ENCODE data around the gene AKAP11. TPM values are rescaled to one million over a fixed set of nuclear protein-coding genes. Genes with fewer than 3 reads are reported as not detected.
A peak's percentile ranks its signal among the peaks of the same experiment; 100 is the strongest.

The AKAP11 gene
- total and polyA plus RNA-seq, 2 of the 13 experiments (the other 11 are each of a cell fraction or from before 2014, with no cell fraction given) = 7.2 to 9.8 TPM

GRCh38 chr13:42255886-42256285 lies 16.1 kb upstream of the AKAP11 start (continued):
- no peak for TF ChIP-seq ZNF280B (CRISPR knock-in tag; IDR thresholded peaks at IDR 0.05; ENCODE audit: borderline replicate concordance)
- TF ChIP-seq HMG20B (CRISPR knock-in tag; conservative IDR thresholded peaks at IDR 0.05) = no peak
- no peak for TF ChIP-seq TCF7 (IDR thresholded peaks at IDR 0.05; ENCODE audit: low read depth)
- TF ChIP-seq ZNF7 (CRISPR knock-in tag; IDR thresholded peaks at IDR 0.05) = no peak
- no peak for TF ChIP-seq ZKSCAN1 (IDR thresholded peaks at IDR 0.05; ENCODE audit: low read length)
- no peak for TF ChIP-seq KLF15 (CRISPR knock-in tag; IDR thresholded peaks at IDR 0.05; ENCODE audit: borderline replicate concordance)
- TF ChIP-seq STAG1 (CRISPR knock-in tag; IDR thresholded peaks at IDR 0.05) = no peak

DNA sequence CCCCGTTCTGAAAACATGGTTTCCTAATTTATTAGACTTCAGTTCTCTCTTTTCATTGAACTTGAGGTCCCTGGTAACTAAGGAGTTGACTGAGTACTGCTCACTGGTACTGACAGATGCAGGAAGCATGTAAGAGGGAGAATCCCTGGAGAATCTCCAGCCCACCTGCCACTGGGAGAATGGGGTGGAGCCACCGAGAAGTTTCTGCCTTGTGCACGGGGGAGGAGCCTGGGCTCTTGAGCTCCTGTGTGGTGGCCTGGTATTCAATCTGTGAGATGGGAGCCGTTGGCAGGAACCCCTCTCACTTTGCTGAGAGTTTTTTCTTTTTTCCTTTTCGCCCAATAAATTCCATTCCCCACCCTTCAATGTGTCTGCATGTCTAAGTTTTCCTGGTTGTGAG lies 13.2 kb upstream of the AKAP11 start:
- POLR2A ChIA-PET = no interaction called here
- Histone ChIP-seq H3K9me3 (ENCODE audit: low read length) (no peaks in the 10 kb centered on the region), H3K4me3 (replicated peaks in 1 of 3; ENCODE audit: insufficient read depth in 1 of 3, low read depth in 2 of 3, low read length in 3 of 3) (no peak overlapping the region), H3K4me1 (ENCODE audit: insufficient read depth, low read length) (no peaks in the 10 kb centered on the region), H3K27me3 (ENCODE audit: control insufficient read depth in 1 of 2, insufficient read depth in 2 of 2, low read length in 2 of 2) (no peaks in the 10 kb centered on the region), H3K9ac (ENCODE audit: insufficient read depth, low read depth, low read length) (no peak overlapping the region), H3K27ac (ENCODE audit: extremely low read length, insufficient read depth, low read length) (no peak overlapping the region), H3K79me2 (ENCODE audit: insufficient read depth, low read length) (no peaks in the 10 kb centered on the region), H2AFZ (ENCODE audit: low read length) (no peak overlapping the region), H3K4me2 (ENCODE audit: low read depth, low read length) (no peak overlapping the region), H3K36me3 (replicated peaks in 1 of 2; ENCODE audit: control insufficient read depth in 1 of 2, insufficient read depth in 2 of 2, low read length in 2 of 2) (no peaks in the 10 kb centered on the region), H4K20me1 (ENCODE audit: insufficient read depth, low read length) (no peaks in the 10 kb centered on the region)
- ATAC-seq (peak; percentile 37; the same call in 2 of the 3 replicates), FAIRE-seq (no peak), DNase-seq (ENCODE audit: low spot score) (no peak)
- BruUV-seq (replicated peaks) = no TSS peak
- in situ Hi-C loops (cut with HindIII; ENCODE audit: extremely low pct_ligation_motif_present, low pct_unique_long_range_greater_than_20kb) (no loop called here), intact Hi-C loops (cut with micrococcal nuclease; ENCODE audit: unreplicated experiment) (no loop called here)
- TF ChIP-seq ZMYM3 (CRISPR knock-in tag; IDR thresholded peaks at IDR 0.05) (no peak), MTA3 (CRISPR knock-in tag; IDR thresholded peaks at IDR 0.05) (no peak), FOXM1 (CRISPR knock-in tag; IDR thresholded peaks at IDR 0.05) (no peak), PHF5A (CRISPR knock-in tag; IDR thresholded peaks at IDR 0.05; ENCODE audit: low read depth, unreplicated experiment) (no peak), IKZF5 (CRISPR knock-in tag; IDR thresholded peaks at IDR 0.05) (no peak), XBP1 (CRISPR knock-in tag; IDR thresholded peaks at IDR 0.05) (no peak), ZNF256 (CRISPR knock-in tag; conservative IDR thresholded peaks at IDR 0.05) (no peak)
- TF ChIP-seq, protein P1, sequence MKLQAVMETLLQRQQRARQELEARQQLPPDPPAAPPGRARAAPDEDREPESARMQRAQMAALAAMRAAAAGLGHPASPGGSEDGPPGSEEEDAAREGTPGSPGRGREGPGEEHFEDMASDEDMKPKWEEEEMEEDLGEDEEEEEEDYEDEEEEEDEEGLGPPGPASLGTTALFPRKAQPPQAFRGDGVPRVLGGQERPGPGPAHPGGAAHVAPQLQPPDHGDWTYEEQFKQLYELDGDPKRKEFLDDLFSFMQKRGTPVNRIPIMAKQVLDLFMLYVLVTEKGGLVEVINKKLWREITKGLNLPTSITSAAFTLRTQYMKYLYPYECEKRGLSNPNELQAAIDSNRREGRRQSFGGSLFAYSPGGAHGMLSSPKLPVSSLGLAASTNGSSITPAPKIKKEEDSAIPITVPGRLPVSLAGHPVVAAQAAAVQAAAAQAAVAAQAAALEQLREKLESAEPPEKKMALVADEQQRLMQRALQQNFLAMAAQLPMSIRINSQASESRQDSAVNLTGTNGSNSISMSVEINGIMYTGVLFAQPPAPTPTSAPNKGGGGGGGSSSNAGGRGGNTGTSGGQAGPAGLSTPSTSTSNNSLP (IDR thresholded peaks at IDR 0.05; ENCODE audit: low read depth, low read length) = no peak
- CTCF ChIA-PET (ENCODE audit: low intra/inter-chr PET ratio, low total read pairs) = no interaction called here
- WGBS (ENCODE audit: low lambda C conversion rate) = 28% methylated on average over 5 of the region's 5 CpGs
